Raji (cell line): Measurements from ENCODE around the gene NCK2.

ENCODE experiments used
- POLR2A ChIP-seq: IDR thresholded peaks from 2 replicates; pipeline ENCODE4 v1.6.1; 2011; ENCODE audit warnings: low read depth, low read length, control low read depth; ENCODE audit not compliant: insufficient read depth

The NCK2 gene

DNA sequence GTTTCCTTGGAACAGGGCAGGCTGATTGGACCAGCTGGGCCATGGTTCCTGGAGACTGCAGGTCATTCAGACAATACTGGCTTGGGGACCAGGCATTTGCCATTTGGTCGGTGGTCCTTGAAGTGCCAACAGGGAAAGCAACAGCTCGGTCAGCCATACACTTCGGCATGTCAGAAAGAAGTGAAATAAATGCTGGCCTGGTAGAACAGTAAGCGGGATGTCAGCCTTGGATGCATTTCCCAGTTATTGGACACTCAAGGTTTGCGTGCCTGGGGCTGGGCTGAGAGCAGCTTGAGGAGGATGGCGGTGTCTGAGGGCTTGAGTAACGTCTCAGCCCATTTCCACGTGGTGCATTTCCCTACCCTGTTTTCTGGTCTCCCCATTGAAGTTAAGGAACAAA, 75.4 kb downstream of the NCK2 start:
- no peak for TF ChIP-seq POLR2A

DNA sequence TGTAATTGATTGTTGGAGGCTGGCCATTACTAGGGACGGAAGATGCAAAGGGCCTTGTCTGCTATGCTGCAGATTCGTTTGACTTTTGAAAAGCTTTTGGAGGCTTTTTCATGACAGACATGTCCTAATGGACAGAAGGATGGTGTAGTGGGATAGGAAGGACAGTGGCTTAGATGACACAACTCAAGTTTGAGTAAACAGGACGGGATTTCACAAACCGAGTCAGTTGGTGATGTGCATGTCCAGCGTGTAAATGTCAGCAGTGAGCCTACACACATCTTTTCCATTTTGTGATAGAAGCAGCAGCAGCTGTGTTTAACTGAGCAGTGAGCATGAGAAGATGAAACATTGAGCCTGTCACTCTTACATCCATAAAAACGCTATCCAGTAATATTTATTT, 76.0 kb downstream of the NCK2 start:
- TF ChIP-seq POLR2A: no peak

DNA sequence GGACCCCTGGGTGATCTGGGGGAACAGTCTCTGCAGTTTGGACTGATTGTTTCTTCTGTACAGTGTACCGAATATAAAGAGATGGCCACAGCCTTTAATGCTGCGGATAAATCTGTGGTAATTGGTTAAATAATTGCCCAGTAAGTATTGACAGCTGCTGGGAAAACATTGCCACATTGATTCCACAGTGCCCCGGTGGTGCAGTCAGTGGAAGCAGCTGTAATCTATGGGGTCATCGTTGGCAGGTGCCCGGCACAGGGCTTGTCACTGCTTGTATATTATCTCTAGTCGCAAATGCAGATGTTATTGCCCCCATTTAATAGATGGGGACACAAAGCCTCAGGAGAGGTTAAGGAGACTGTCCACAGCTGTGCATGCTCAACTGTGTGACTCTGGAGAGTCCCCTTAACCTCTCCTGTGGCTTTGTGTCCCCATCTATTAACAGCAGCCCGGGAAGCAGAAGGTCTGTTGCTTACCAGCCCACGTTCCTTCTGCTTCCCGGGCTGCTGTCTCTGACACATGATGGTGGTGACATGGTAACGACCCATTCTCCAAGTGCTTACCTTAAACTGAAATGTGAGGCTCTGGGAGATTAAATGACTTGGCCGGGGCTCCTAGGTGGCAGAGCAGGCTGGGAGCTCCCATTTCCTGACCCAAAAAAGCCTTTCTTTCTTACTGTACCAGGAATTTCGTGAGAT, 76.9 kb downstream of the NCK2 start:
- TF ChIP-seq POLR2A: no peak

DNA sequence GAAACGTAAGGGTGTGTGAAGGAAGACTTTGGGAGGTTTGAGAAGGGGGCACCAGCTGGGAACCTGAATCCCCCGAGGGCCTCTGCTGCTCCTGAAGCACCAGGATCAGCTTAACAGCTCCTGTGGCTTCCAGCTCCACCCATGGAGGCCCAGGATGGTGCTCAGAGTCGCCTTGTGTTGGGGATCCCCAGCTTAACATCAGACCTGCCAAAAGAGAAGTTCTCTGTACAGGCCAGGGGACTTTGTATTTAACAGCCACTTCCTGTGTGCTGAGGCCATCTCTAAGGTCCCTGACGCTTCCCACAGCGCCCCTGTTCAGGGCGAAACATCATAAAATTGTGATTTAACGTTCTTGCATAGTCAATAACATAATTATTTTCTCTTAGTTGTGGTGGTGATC, 77.5 kb downstream of the NCK2 start:
- TF ChIP-seq POLR2A: no peak

DNA sequence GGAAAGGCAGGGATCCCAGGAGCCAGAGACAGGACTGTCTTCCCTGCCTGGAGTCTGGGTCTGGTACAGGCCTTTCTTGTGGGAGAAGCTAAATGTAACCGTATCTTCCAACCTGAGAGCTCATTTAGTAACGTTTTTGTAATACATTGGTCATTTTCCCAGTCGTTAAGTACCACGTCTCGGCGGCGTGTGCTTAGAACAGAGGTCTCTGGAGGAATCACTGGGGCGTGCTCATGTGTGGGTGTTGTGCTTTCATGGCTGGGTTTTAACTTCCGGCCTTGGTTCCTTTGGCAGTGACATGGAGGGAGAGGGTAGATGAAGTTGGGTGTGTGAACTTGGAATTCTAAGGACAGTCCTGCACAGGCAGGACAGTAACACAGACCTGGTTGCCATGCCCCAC, 79.7 kb downstream of the NCK2 start:
- no peak for TF ChIP-seq POLR2A

DNA sequence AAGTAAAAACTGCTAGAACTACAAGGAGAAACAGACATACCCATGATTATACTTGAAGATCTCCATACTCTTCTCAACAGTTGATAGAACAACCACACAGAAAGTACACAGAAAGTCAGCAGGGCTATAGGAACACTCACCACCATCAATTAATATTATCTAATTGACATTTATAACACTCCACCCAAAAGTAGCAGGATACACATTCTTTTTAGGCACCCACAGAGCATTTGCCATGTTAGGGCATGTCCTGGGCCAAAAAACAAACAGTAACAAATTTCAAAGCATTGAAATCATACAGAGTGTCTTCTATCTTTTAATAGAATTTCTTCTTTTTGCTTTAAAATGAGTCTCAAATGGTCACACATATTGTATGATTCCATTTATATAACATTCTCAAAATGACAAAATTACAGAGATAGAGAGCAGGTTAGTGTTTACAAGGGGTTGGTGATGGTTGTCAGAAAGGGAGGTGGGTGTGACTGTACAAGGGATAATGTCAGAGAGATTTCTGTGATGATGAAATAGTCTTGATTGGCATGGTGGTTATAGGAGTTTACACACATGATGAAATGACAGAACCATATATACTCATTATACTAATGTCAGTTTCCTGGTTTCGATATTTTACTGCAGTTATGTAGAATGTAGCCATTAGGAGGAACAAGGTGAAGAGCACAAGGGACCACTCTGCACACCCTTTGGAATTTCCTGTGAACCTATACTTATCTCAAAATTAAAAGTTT, 82.8 kb downstream of the NCK2 start:
- TF ChIP-seq POLR2A: no peak

DNA sequence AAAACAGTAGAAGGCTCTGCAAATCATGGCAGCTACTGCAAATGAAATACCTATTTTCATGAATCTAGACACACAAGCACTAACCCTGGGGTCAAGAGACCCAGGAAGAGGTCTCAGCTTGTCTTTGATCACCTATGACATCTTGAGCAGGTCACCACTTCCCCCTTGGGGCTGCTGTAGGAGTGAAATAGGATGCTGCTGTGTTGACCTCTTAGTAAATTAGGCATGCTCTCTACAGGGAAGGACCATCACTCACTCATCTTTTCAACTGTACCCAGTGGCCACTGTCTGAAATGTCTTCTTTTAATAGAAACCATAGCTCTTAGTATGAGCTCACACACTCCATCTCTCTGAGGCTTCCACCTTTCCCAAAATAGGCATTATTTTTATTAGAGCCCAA, 83.8 kb downstream of the NCK2 start:
- no peak for TF ChIP-seq POLR2A

DNA sequence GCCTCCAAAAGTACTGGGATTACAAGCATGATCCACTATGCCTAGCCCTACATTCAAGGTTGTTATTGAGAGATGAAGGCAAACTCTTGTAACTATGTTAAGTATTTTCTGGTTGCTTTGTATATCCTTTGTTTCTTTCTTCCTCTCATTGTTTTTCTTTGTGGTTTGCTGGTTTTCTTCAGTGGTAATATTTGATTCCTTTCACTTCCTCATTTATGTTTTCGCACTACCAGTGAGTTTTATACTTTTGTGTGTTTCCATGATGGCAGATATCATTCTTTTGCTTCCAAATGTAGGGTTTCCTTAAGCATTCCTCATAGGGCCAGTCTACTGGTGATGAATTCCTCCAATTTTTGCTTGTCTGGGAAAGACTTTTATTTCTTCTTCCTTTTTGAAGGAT, 90.2 kb downstream of the NCK2 start:
- TF ChIP-seq POLR2A: no peak

DNA sequence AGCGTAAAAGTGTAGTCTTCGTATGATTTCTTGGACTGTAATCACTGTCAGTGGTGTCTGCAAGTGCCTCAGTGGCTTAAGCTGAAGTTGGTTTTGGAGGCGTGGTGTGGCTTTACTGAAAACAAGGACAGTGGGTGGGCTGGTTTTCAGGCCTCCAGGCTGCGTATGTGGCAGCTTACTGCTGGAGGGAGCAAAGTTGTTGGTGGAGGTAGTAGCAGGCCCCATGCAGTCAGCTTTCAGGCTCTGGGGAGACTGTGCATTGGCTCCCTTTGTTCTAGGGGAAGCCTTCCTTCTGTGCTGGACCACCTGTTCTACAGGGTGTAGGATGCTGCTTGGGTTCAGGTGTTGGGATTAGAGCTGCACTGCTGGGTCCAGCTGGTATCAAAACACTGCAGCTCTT, 91.6 kb downstream of the NCK2 start:
- TF ChIP-seq POLR2A: no peak

DNA sequence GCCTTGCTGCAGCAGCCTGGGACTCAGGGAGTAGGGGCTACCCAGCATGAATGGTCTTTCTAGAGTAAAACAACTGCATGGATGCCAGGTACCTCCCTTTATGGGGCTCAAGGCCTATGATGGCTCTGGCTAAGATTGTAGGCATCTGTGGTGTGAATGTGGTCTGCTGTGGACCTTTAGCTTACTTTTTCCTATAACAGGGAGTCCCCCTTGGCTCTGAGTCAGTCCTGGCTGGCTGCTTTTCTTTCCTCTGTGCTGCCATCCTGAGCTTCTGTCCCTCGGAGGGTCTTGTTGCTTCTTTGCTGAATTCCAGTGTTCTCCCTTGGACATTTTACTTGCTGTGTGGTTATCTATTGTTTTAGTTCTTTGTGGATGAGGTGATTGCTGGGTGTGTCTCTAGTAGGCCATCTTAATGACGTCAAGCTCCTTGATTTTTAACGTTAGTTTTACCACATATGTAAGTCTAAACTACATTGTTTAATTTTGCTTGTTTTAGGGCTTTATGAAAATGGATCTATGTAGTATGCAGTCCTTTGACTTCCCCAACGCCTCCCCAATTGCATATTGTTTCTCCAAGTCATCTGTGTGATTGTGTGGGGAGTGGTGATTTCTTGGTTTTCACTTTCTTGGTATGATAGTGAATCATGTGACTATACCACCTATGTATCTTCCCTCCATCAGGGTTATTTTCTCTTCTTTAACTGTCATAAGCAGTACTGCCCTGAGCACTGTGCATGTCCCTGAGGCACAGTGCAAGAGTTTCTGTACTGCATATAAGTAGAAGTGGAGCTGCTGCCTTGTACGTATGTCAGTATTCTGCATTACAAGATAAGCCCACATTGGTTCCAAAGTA, 92.4 kb downstream of the NCK2 start:
- TF ChIP-seq POLR2A: no peak

DNA sequence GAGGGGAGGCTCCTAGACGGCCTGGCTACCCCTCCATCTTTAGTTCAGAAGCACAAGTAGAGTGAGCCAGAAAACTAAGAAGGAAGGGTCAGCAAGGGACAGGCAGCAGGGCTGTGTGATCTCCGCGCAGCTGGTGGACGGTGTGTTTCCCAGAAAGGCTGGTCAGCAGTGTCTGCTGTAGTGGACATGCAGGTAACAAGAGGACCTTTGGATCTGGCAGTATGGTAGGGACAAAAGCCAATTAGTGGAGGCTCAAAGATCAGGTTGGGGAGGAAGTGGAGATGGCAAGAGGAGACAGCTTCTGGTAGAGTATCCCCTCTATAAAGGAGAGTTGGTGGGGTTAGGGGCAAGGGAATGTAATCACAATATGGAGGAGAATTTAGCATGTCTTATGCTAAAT, 95.1 kb downstream of the NCK2 start:
- no peak for TF ChIP-seq POLR2A

DNA sequence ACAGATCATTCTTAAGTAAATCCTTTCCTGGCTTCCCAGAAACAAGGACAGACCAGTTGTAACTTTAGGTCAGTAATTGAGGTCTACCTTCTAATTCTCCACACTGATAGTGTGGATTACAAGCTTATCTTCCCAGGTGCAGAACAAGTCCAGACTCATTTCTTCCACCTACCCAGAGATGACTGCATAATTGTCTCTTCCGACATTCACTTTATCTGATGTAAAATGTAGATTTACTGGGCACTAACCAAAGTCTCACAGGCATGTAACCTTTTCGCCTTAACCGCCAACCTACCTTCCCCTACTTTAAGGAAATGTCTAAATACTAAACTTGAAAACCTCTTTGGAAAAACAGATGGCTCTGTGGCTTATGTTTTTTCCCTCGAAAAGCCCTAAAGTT, 96.2 kb downstream of the NCK2 start:
- no peak for TF ChIP-seq POLR2A

DNA sequence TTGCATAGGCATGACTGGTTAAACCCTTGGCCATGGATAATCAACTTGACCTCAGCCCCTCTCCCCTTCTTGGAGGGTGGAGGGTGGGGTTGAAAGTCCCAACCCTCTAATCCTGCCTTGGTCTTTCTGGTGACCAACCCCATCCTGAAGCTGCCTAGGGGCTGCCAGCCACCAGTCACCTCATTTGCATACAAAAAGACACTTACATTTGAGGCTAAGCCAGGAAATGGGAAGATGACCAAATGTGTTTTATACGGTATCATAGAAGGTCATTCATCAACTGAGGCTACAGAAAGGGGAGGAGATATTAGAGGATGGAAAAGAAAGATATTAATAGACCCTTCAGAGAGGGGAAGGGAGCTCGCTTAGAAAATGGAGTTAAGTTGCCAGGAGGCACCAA, 96.8 kb downstream of the NCK2 start:
- TF ChIP-seq POLR2A: no peak

DNA sequence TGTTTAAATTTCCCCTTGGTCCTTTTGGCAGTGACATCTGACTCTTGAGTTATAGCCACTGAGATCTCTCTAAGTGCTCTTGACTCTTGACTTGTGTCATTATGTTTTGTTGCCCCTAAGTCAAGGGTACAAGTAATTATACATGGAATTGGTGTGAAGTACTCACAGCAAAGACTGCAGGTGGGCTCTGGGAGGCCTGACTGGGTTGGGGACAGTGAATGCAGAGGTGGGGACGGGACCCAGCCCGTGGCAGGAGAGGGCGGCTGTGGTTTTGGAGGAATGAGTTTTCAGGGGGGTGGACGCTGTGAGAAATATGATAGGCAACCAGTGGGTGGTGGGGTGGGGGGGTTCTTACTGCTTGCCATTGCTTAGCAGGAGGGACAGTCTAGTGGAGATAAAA, 97.8 kb downstream of the NCK2 start:
- TF ChIP-seq POLR2A: no peak

DNA sequence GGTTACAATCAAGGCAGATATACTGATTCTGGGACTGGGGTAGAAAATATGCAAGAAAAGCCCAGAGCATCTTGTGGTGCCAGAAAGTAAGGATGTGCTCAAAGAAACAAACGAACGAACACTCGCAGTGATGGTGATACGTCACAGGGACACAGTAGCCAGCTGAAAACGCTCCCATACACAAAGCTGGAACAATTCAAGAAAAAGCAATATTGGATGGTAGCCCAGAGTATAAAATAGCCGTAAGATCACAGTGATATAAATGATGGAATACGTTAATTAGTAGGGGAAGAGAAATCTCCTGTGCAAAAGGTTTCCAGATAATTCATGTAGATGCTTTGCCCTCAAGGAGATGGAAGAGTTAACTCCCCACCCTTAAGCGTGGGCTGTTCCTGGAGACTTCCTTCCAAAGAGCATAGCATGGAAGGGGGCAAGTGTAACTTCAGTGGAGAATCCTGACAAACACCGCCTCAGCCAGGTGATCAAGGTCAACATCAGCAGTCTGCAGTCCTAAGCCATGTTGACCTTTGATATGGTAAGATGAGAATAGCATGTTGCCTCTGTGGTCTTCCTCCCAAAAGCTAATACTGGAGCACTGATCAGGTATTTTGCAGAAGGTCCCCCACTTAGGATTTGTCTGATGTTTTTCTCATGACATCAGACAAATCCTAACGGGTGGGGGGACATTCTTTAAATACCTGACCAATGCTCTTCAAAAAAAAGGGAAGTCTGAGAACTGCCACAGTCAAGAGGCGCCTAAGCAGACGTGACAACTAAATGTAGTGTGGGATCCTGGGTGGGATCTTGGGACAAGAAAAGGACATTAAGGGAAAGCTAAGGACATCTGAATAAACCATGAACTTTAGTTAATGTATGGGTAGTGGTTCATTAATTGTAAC, 99.0 kb downstream of the NCK2 start:
- TF ChIP-seq POLR2A: no peak
